ENCODE results near the gene FETUB.

The FETUB gene

DNA sequence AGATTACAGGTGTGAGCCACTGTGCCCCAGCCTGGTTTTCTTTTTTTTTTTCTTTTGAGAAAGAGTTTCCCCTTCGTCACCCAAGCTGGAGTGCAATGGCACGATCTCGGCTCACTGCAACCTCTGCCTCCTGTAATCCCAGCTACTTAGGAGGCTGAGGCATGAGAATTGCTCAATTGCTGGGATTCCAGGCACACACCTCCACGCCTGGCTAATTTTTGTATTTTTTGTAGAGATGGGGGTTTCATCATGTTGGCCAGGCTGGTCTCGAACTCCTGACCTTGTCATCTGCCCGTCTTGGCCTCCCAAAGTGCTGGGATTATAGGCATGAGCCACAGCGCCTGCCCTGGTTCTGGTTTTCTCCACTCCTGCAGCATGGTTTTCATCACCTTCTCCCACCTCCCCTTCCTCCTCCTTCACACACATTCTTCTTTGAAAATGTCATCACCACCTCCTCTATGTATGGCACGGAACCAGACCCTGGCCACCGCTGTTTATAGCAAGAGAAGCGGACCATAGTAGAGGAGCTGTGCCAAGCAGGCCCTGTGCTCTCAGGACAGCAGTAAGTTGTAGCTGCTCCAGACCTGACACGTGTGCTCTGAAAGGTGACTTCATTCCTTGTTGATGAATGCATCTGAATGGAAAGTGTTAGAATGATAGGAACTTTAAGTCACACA lies 42.0 kb upstream of the FETUB start:
- TF ChIP-seq, protein P1, sequence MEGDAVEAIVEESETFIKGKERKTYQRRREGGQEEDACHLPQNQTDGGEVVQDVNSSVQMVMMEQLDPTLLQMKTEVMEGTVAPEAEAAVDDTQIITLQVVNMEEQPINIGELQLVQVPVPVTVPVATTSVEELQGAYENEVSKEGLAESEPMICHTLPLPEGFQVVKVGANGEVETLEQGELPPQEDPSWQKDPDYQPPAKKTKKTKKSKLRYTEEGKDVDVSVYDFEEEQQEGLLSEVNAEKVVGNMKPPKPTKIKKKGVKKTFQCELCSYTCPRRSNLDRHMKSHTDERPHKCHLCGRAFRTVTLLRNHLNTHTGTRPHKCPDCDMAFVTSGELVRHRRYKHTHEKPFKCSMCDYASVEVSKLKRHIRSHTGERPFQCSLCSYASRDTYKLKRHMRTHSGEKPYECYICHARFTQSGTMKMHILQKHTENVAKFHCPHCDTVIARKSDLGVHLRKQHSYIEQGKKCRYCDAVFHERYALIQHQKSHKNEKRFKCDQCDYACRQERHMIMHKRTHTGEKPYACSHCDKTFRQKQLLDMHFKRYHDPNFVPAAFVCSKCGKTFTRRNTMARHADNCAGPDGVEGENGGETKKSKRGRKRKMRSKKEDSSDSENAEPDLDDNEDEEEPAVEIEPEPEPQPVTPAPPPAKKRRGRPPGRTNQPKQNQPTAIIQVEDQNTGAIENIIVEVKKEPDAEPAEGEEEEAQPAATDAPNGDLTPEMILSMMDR (IDR thresholded peaks at IDR 0.05) = no peak
- TF ChIP-seq ZFX (IDR thresholded peaks at IDR 0.05; ENCODE audit: borderline replicate concordance) = no peak
- H3K27ac ChIP-seq = no peak overlapping the region

DNA sequence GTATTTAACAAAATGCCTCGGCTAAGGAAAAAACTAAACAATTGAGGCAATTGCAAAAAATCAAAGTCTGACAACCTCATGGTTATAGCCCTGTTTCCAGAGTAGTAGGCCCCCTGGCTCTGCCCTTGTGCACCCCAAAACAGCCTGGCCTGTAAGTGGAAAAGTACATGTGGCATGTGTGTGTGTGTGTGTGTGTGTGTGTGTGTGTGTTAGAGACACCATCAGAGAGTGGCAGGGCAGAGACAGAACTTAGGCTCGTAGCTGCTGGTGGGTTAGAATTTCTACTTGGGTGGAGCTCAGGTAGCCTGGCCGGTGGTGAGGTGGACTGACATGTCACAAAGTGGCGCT lies 41.4 kb upstream of the FETUB start:
- H3K27ac ChIP-seq = no peak overlapping the region
- TF ChIP-seq, protein P1 (IDR thresholded peaks at IDR 0.05) = no peak
- no peak for TF ChIP-seq ZFX (IDR thresholded peaks at IDR 0.05; ENCODE audit: borderline replicate concordance)

DNA sequence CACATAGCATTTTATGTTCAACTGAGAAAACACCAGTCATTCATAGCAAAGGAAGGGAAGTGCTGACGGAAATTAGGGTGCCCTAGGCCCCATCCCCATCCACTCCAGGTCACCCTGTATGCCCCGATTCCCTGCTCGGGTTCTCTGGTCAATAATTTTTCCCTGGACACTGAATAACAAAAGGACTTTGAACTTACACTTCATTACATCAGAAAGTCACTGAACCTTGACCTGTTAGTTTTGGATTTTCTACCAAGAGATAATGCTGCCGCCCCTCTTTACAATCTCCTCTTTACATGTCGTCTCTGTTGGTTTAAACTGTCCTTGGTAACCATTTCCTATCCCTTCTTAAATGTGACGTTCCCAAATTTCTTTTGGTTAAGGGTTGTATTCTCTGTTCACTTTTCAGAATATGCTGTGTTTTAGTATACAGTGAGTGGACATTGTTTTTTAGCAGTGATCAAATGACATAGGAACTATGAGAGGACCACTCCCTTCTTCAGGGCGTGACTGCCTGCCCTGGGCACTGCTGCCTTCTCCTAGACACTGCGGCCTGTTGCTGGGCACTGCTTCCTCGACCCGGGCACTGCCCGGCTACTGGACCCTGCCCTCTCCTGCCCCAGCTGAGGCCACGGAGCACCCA lies 40.9 kb upstream of the FETUB start:
- no peak overlapping the region for H3K27ac ChIP-seq
- TF ChIP-seq, protein P1 (IDR thresholded peaks at IDR 0.05) = no peak
- no peak for TF ChIP-seq ZFX (IDR thresholded peaks at IDR 0.05; ENCODE audit: borderline replicate concordance)

DNA sequence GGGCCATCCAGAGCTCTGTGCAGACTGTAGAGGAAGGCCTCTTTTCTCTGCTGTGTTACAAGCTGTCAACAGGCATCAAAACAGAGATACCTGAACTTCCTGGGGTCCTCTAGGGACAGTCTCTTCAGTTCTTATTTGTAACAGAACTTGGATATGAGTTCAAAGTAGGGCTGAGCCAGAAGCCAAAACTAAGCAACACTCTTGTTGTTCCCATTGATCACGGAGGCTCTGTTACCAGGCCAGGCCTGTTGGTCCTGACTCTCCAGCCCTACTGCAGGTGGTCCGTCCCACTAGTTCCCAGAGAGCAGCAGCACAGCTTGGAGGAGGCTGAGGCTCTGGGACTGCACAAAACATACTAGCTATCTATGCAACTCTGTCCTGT lies 40.4 kb upstream of the FETUB start:
- H3K27ac ChIP-seq = no peak overlapping the region
- TF ChIP-seq ZFX (IDR thresholded peaks at IDR 0.05; ENCODE audit: borderline replicate concordance) = no peak
- TF ChIP-seq, protein P1 (IDR thresholded peaks at IDR 0.05) = no peak

DNA sequence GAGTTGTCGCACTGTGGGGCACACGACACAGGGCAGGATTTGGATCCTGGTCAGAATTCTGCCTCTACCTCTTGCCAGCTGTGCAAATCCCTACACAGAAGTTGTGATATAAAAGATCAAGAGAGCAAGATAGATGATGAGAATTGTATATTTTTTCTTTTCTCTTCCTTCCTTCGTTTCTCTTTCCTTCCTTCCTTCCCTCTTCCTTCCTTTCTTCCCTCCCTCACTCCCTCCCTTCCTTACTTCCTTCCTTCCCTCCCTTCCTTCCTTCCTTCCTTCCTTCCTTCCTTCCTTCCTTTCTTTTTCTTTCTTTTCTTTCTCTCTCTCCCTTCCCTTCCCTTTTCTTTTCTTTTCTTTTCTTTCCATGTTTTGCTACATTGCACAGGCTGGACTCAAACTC lies 39.3 kb upstream of the FETUB start:
- H3K27ac ChIP-seq = no peak overlapping the region
- no peak for TF ChIP-seq ZFX (IDR thresholded peaks at IDR 0.05; ENCODE audit: borderline replicate concordance)
- TF ChIP-seq, protein P1 (IDR thresholded peaks at IDR 0.05) = no peak

DNA sequence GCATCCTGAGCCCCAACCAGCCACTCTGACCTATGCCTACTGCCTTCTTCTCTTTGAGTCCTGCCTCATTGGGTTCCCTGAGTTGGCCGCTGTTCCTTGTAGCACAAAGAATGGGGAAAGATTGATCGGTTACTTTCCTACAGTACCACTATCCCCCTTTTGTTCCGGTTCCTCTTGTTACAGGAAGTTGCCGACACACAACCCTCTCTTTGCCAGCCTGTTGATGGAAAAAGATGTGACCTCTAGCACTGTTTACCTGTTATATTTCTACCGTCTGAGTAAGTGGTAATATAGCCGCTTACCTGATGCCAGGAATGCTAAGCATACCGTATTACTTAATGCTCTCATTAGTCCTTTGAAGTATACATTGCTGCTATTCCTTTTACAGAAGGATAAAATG lies 37.0 kb upstream of the FETUB start:
- H3K27ac ChIP-seq = no peak overlapping the region
- no peak for TF ChIP-seq ZFX (IDR thresholded peaks at IDR 0.05; ENCODE audit: borderline replicate concordance)
- TF ChIP-seq, protein P1 (IDR thresholded peaks at IDR 0.05) = no peak

DNA sequence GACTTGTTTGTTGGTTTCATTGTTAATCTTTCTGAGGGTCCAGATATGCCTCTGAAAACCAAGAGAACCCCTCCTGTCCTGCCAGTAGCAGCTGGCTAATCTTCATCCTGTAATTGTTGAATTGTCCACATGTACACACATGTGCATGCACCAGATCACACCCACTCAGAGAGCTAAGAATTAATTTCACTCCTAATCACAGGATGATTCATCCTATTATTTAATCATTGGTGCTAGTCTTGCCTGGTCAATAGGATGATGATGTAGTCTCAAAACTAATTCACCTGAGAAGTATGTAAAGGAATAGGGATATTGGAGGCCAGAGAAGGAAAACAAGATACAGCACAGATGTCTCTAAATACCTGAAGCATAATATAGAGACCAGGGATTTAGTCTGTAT lies 35.1 kb upstream of the FETUB start:
- TF ChIP-seq ZFX (IDR thresholded peaks at IDR 0.05; ENCODE audit: borderline replicate concordance) = no peak
- TF ChIP-seq, protein P1 (IDR thresholded peaks at IDR 0.05) = no peak
- H3K27ac ChIP-seq = no peak overlapping the region
